GM18873 (cell line): Measurements from ENCODE around the gene KLF13.

Source experiments
- ATAC-seq: cut with Tn5 transposase; IDR thresholded peaks from one replicate; pipeline ENCODE4 v1.9.1; 2021; ENCODE audit warnings: mild to moderate bottlenecking, moderate library complexity, moderate number of reproducible peaks; ENCODE audit not compliant: unreplicated experiment, low FRiP score

The KLF13 gene

DNA sequence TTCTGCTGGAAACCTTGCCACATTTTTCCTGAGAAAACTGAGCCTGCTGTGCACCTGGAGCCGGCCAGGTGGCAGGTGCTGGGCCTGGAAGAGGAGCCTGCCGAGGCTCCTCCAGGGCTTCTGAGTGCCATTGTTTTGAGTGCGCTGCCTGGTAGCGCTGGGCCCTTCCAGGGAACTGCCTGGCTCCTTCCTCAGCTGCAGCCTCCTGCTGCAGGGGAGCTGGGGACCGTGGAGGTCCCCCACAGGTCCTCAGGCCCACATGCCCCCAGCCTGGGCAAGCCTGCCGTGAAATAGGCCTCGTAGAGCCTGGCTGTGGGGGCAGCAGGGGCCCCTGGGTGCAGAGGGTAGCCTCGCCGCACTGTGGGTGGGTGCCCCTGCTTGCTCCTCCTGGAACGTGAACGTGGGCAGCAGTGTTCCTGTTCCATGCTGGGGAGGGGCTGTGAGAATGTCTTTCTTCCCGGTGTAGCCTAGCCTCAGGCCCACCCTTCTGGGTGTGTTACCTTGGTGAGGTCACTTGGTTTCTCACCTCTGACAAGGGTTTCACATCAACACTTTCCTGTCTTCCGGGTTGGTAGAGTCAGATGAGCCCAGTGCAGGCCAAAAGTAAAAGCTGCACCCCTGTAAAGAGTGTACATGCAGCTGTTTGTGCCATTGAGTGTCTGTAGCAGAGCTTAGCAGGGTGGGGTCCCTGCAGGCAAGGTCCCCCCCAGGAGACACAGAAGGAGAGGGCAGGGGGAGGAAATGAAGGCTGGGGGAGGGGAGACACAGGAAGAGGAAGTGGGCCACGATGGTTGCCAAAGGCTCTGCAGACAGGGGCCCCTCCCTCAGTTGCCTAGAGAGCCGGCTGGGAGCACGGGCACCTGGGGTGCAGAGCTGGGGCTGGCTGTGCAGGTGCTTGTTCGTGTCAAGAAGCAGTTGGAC, 34.5 kb downstream of the KLF13 start:
- peak; percentile 47 for ATAC-seq

DNA sequence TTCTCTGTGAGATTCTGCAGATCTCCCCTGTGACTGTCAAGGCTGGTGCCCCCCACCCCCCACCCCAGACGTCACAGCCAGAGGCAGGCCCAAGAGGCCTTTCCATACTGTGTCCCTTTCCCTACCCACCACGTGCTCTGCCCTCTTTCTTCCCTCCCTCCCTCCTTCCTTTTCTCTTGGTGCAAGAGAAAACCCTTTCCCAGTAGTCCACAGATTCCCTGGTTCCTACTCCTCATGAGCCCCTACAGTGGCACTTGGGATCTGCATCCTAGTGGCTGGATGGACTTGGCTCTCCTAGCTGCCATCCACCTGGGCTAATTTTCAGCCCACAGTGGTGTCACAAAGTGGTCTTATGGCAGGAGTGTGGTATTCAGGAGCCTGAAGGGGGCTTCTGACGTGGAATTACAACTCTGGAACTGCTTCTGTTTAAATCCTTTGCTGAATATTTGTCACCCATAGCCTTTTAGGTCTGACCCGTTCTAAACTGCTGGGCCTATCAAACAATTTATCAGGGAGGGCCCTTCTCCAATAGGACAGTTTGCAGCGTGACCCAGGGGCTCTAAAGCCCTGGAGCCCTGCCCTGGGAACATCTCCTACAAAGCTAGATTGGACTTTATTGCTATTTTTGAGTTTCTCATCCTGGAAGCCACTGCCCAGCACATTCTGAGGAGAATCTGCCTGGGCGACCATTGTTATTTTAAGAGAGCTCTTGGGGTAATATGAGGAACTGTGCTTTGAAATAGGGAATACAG, 35.3 kb downstream of the KLF13 start:
- ATAC-seq: no peak

- no peak for ATAC-seq
Measured at GRCh38 chr15:31362886-31363285, 36.3 kb downstream of the KLF13 start.

DNA sequence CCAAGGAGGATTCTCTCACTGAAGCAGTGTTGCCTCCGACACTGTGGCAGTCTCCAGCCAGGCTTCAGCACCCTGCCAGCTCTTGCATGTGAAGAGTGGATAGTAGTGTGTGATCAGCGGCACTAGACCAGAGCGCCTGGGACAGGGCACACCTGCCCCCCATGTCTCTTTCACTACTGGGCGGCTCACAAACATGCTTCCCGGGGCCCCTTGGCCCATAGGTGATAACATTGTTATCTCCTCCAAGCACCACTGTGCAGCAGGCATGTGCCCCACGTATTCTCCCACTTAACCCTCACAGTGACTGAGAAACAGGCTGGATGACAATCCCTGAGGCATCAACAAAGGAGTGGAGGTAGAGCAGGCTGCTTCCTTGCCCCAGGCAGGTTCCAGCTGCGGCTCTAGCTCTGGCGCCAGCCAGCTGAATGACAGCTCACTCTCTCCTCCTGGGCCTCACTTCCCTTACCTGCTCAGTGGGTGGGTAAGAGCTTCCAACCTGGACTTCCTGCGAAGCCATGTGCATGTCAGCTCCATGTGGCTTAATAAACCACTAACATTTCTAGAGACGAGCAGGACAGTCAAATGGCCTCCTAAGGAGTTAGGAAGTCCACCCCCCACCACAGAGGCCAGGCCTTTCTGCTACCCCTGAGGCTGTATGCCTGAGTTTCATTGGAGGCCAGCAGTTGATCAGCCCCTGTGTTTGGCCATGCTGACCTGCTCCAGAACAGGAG, 37.8 kb downstream of the KLF13 start:
- no peak for ATAC-seq

DNA sequence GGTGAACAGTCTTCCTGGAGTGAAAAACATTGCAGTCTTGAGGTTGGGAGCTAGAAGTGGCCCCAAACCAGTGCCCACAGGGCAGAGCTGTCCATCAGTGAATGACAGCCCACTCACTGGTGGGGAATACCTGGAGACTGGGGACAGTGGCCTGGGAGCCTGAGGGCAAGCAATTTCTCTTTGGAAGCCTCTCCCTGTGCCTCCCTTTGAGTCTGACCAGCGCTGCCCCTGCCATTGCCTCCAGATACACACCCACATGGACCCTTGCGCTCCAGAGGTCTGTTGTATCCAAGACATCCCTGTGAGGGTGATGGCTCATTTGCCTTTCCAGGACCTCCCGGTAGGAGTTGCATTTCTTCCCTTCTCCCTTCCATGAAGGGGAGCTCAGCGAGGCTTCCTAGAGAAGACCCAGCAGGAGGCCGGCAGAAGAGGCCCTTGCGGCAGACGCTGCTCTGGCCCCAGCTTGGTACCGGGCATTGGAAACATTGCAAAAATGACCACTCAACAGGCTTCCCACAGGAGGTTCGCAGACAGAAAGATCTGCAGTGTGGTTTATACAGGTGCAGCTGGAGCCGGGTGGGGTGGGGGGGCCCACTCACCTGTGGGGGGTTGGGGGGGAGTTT, 38.5 kb downstream of the KLF13 start:
- no peak for ATAC-seq

DNA sequence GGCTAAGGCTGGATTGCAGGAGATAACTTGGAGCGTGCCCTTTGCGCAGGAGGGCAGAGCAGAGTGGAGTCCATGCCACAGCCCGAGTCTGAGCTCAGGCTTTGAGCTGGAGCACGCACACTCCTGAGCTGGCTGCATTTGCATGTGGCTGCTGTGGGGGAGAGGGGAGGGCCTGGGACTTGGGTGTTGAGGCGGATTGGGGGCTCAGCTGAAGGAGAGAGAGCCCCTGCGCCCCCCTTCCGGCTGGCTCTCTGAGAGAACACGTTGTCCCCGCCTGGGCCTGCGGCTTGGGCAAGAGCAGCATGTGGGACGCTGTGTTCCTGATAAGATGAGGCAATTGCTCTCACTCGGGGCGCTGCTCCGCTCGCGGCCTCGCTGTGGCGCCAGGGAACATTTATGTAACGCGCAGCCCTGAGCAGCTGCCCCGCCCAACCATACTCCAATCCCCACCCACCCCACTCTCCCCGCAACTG, 39.1 kb downstream of the KLF13 start:
- ATAC-seq: no peak

- no peak for ATAC-seq
Measured at GRCh38 chr15:31366169-31366734, 39.6 kb downstream of the KLF13 start.

DNA sequence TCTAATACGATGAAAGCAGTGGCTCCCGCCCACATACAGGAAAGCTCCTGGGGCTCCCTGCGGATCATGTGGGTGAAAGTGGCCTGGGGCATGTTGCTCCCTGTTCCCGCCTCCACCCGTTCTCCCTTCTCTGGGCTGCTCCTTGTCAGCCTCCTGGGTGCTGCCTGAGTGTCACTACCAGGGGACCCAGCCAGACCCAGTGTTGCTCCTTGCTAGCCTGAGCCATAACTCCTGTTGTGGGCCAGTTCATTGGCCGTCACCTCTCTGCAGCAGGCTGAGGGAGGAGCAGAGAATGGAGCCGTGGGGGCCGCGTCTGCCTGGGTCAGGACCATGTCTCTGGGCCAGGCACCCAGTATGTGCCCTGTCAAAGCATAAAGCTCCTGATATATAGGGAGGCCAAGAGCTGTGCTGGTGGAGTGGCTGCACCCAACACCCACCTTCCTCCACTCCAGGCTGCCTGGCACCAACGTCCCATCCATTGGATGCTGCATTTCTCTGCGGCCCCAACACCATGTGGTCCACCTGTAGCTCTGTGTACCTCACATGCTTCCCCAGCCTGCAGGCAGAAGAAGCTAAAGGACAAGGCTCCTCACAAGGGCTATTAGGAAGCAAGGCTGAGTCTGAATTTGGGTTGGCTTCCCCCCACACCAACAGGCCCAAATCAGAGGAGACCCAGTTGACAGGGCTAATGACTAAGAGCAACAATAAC, 40.5 kb downstream of the KLF13 start:
- ATAC-seq: no peak

- no peak for ATAC-seq
Measured at GRCh38 chr15:31367730-31368344, 41.2 kb downstream of the KLF13 start.

- ATAC-seq: no peak
Measured at GRCh38 chr15:31369727-31370126, 43.1 kb downstream of the KLF13 start.

GRCh38 chr15:31371520-31372240, 45.0 kb downstream of the KLF13 start:
- no peak for ATAC-seq

DNA sequence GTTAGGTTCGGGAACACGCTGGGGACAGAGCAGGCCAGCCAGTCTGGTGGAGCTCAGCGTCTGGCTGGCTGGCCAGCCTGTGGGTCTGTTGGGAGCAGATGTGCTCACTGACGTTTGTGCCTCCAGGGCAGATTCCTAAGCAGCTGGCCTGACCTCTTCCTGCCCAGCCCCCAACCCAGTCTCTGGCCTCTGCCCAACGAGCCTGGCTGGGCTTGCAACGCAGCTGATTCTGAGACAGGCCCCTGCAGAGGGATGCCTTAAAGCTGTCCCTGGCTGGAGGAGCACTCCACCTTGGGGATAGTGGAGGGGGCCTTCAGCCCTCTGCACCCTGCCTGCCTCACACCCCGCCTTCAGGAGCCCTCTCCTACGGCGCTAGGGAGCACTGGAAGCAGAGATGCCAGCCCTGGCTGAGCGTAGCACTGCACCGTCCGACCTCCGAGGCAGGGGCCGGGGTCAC, 46.0 kb downstream of the KLF13 start:
- no peak for ATAC-seq

DNA sequence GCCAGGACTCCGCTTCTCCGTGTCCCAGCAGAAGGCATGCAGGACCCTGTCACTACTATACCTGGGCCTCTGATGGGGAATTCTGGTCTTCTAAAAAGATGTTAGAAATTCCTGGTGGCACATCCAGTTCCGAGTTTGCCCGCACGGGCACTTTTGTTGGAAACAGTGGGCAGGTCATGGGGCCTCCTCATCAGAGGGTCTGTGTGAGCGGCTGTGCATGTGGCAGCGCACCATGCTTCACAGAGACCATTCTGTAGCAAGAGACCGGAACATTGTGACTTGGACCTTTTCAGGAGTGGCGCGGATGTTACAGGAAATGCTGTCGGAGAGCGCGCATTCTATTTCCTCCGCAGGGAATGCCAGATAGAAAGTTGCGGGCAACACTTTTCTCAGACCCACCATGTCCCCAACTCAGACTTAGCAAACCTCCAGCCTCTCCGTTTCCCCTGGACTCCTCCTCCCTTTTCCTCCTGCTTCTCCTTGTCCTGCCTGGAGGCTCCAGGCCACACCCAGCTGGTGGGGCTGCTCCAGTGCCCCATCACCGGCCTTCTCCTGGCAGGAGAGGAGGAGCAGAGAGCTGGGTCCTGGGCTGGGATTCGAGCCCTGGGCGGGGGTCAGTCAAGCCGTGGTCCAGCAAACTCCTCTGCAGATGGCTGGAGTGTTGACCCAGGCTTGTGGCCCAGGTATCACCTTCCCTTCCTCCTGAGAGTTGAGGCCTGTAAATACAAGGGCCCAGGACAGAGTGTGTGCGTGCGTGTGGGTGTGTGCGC, 46.6 kb downstream of the KLF13 start:
- ATAC-seq: no peak

DNA sequence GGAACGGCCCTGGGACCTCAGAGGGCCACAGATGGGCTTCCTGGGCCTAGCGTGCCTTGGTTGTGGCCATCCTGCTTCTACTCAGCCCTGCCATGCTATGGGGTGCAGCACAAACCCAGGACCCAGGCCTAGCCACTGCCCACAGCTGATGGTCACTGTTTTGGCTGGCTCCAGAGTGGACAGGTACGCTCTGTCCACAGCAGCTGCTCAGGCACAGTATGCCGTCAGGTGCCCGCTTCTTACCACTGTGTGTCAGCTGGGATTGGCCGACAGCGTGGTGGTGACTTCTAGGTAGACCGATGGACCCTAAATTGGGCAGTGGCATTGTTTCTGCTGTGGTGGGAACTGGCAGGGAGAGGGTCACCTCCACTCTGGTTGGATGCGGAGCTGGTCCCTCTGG, 47.3 kb downstream of the KLF13 start:
- no peak for ATAC-seq

- no peak for ATAC-seq
Measured at GRCh38 chr15:31374489-31374888, 47.9 kb downstream of the KLF13 start.

DNA sequence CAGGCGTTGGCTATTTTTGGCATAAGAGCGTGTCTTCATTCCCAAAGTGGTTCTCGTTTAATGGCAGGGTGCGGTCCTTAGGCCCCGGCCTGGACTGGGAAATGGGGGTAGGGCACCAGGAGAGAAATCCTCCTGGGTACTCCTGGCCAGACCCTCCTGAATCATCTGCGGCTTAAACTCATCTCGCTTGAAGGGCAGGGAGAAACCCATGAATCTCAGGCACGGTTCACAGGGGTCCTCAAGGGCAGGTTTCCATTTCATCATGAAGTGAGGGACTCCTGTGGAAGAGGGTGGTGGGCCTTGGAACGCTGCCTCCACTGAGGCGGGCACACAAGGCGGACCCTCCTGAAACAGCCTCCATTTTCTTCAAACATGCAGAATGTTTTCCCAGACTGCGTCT, 48.4 kb downstream of the KLF13 start:
- no peak for ATAC-seq

DNA sequence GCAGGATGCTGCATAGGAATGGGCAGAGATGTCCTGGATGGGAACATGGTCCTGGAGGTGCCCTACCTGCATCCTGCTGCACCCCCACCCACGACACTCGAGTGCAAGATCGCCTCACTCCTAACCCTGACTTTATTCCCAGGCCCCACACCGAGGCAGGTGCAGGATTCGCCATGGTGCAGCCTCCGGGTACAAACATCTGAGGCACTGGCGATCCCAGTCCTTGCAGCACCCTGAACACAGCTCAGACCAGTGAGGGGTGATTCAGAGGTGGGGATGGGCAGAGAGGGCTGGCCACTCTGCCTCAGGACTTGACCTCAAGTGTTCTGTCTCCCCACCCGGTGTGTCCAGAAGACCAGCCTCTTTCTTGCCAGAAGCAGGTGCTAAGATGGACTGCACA, 49.1 kb downstream of the KLF13 start:
- ATAC-seq: no peak

DNA sequence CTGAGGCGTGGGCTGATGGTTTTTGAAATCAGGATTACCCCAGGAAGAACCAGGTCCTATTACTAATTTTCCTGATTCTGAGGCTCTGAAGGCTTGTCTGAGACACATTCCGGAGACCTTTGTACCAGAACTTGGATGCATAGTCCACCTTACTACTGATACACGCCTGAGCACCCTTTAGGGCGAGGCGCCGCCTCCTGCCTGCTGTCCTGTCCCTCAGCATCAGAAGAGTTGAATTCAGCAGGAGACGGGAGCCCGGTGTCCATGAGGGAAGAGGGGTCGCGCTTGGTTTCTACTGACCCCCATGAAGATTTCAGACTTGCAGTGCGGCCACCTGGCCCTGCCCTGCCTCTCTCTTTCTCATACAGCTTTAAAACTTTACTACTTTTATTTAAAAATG, 49.9 kb downstream of the KLF13 start:
- ATAC-seq: no peak
